K562 (cell line): ENCODE measurements around the gene COQ4. TPM values are rescaled to one million over a fixed set of nuclear protein-coding genes. Genes with fewer than 3 reads are reported as not detected.

ENCODE experiments used
- BMI1 ChIP-seq: fragments of 150-350 bp; IDR thresholded peaks from 2 replicates; pipeline ENCODE4 v1.6.1; 2014; ENCODE audit warnings: low read length
- CHD1 ChIP-seq: fragments of 200-600 bp; sonication (generic); IDR thresholded peaks from one replicate; pipeline ENCODE4 v1.6.1; 2012; ENCODE audit warnings: mild to moderate bottlenecking, moderate library complexity, low read length, inconsistent platforms
- CXXC5 ChIP-seq: fragments of 250-450 bp; sonication (Bioruptor Pico); IDR thresholded peaks from 2 replicates; pipeline ENCODE4 v1.8.0; 2022; ENCODE audit warnings: inconsistent platforms, mild to moderate bottlenecking, moderate library complexity
- HDAC6 ChIP-seq: IDR thresholded peaks from 2 replicates; pipeline ENCODE4 v1.6.1; 2012; ENCODE audit warnings: low read depth, mild to moderate bottlenecking, control low read depth, inconsistent platforms, low read length, moderate library complexity
- KDM5B ChIP-seq: fragments of 200-600 bp; sonication (generic); IDR thresholded peaks from 2 replicates; pipeline ENCODE4 v1.6.1; 2012; ENCODE audit warnings: low read depth, mild to moderate bottlenecking, moderate library complexity, low read length, control low read depth, inconsistent platforms; ENCODE audit not compliant: insufficient replicate concordance
- KLF13 ChIP-seq: fragments of 450-650 bp; IDR thresholded peaks from 2 replicates; pipeline ENCODE4 v1.6.1; 2016; ENCODE audit warnings: missing genetic modification characterization, low read depth, mild to moderate bottlenecking, missing compliant biosample characterization, moderate library complexity, borderline replicate concordance
- KLF6 ChIP-seq: fragments of 250-450 bp; sonication (Bioruptor Pico); IDR thresholded peaks from 2 replicates; pipeline ENCODE4 v1.4.0; 2020; ENCODE audit warnings: mild to moderate bottlenecking, moderate library complexity, borderline replicate concordance
- SMARCC2 ChIP-seq: fragments of 450-650 bp; IDR thresholded peaks from 2 replicates; pipeline ENCODE4 v1.6.1; 2017; ENCODE audit warnings: antibody characterized with exemption, moderate library complexity, mild to moderate bottlenecking, low read depth
- TCF7L2 ChIP-seq: fragments of 150-350 bp; IDR thresholded peaks from 2 replicates; pipeline ENCODE4 v1.6.1; 2016; ENCODE audit warnings: low read depth, mild to moderate bottlenecking, low read length, moderate library complexity
- TEAD2 ChIP-seq: fragments of 450-650 bp; IDR thresholded peaks from 2 replicates; pipeline ENCODE4 v1.6.1; 2016; ENCODE audit warnings: missing genetic modification characterization, control low read depth, missing compliant biosample characterization
- TSC22D4 ChIP-seq: fragments of 450-650 bp; IDR thresholded peaks from 2 replicates; pipeline ENCODE4 v1.6.1; 2016; ENCODE audit warnings: missing genetic modification characterization, missing biosample characterization, control low read depth
- ZNF445 ChIP-seq: fragments of 250-450 bp; sonication (Bioruptor Pico); IDR thresholded peaks from 2 replicates; pipeline ENCODE4 v1.4.0; 2020; ENCODE audit warnings: low read depth, mild to moderate bottlenecking, moderate library complexity
- polyA plus RNA-seq, 8 experiments: library from polyadenylated mRNA; depleted of rRNA in 4 of 8; stranded (reverse) in 5 of 8; unstranded in 3 of 8; fragments of >200 nt; fragmentation: Nextera tagmentation in 2 of 8; fragmentation: Illumina TruSeq in 1 of 8; extraction: Ambion mirVana in 2 of 8; extraction: Trizol in 1 of 8; gene quantifications; 2 replicates each; pipeline versions ENCODE4 v1.2.1 to v1.2.3, GENCODE V29; 2011 to 2014; ENCODE audit warnings: inconsistent platforms in 1 of 8, missing spikeins in 1 of 8
- total RNA-seq, 7 experiments: library from RNA; depleted of rRNA in 6 of 7; stranded (reverse); fragments of >200 nt in 6 of 7; fragmentation: Illumina TruSeq in 2 of 7; extraction: Trizol in 2 of 7; gene quantifications; 2 replicates each; pipeline versions ENCODE4 v1.2.1 to v1.2.3, GENCODE V29; 2011 to 2021; ENCODE audit warnings: low replicate concordance in 1 of 7
- TF ChIP-seq, protein P1 (sequence below): fragments of 450-650 bp; formaldehyde crosslinking; IDR thresholded peaks from 2 replicates; pipeline ENCODE4 v1.4.0; 2022; ENCODE audit warnings: missing genetic modification characterization
- TF ChIP-seq, protein P2 (sequence below): fragments of 250-450 bp; sonication (Bioruptor Pico); IDR thresholded peaks from 2 replicates; pipeline ENCODE4 v1.4.0; 2020; ENCODE audit warnings: mild to moderate bottlenecking, moderate library complexity
- TF ChIP-seq, protein P3 (sequence below): fragments of 450-650 bp; formaldehyde crosslinking; IDR thresholded peaks from 2 replicates; pipeline ENCODE4 v1.4.0; 2020; ENCODE audit warnings: mild to moderate bottlenecking, moderate library complexity
- TF ChIP-seq, protein P4 (sequence below), 2 experiments: fragments of 200-800 bp in 1 of 2; sonication (Bioruptor generic) in 1 of 2; sonication (generic) in 1 of 2; formaldehyde crosslinking in 1 of 2; IDR thresholded peaks in 1 of 2; conservative IDR thresholded peaks in 1 of 2; 2 replicates each; pipeline versions ENCODE4 v1.5.0 to v1.6.1; 2016 to 2020; ENCODE audit warnings: missing compliant biosample characterization in 1 of 2, missing genetic modification characterization in 1 of 2, missing genetic modification reagents in 1 of 2
- TF ChIP-seq, protein P5 (sequence below): fragments of 250-450 bp; sonication (Bioruptor Pico); IDR thresholded peaks from 2 replicates; pipeline ENCODE4 v1.4.0; 2020; ENCODE audit warnings: mild to moderate bottlenecking, moderate library complexity

The COQ4 gene
- total and polyA plus RNA-seq, 9 of the 15 experiments (the other 6 are each of a cell fraction or from before 2014, with no cell fraction given), result 9.1 to 135 (median 67.2) TPM

DNA sequence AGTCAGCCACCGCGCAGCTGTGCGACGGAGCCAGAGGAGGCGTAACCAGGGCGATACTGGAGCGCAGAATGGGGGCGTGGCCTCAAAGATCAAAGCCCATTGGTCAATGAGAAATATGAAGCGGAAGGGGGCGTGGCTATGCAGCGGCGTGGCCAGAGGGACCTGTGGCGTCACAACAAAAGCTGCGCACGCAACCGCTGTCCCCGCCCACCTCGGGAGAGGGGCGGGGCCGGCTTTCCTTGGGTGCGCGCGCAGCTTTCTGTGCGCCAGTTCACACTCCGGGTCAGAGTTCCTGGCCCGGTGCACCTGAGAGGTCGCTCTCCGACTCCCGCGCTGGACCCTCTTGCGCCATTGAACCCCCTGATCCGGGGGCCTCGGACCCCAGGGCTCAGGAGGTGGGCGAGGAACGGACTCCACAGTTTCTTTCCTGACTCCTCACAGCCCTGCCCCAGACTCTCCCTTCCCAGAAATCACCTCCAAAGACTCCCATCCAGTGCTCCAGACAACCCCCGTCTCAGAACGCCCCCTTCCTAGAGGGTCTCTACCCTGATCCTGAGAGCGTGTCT, 46.5 kb upstream of the COQ4 start, which contains the start of gene SWI5 (continued):
- TF ChIP-seq, protein P1, sequence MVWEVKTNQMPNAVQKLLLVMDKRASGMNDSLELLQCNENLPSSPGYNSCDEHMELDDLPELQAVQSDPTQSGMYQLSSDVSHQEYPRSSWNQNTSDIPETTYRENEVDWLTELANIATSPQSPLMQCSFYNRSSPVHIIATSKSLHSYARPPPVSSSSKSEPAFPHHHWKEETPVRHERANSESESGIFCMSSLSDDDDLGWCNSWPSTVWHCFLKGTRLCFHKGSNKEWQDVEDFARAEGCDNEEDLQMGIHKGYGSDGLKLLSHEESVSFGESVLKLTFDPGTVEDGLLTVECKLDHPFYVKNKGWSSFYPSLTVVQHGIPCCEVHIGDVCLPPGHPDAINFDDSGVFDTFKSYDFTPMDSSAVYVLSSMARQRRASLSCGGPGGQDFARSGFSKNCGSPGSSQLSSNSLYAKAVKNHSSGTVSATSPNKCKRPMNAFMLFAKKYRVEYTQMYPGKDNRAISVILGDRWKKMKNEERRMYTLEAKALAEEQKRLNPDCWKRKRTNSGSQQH, result peak; percentile 9; the same call in 1 of the 2 replicates
- TF ChIP-seq CXXC5 (peak; percentile 81), KLF13 (tag) (peak; percentile 97), KLF6 (CRISPR knock-in tag) (no peak), TCF7L2 (no peak; the same call in 1 of the 2 replicates), BMI1 (peak; percentile 86), ZNF445 (CRISPR knock-in tag) (peak; percentile 16; the same call in 1 of the 2 replicates), CHD1 (peak; percentile 50), TEAD2 (tag) (0 out of 2 replicates have a peak, but pooled peaks have one; percentile 6), SMARCC2 (no peak), TSC22D4 (tag) (no peak), HDAC6 (no peak), KDM5B (peak; percentile 98)
- TF ChIP-seq, protein P2, sequence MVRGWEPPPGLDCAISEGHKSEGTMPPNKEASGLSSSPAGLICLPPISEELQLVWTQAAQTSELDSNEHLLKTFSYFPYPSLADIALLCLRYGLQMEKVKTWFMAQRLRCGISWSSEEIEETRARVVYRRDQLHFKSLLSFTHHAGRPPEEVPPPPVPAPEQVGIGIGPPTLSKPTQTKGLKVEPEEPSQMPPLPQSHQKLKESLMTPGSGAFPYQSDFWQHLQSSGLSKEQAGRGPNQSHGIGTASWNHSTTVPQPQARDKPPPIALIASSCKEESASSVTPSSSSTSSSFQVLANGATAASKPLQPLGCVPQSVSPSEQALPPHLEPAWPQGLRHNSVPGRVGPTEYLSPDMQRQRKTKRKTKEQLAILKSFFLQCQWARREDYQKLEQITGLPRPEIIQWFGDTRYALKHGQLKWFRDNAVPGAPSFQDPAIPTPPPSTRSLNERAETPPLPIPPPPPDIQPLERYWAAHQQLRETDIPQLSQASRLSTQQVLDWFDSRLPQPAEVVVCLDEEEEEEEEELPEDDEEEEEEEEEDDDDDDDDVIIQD (CRISPR knock-in tag), result no peak
- TF ChIP-seq, protein P3, sequence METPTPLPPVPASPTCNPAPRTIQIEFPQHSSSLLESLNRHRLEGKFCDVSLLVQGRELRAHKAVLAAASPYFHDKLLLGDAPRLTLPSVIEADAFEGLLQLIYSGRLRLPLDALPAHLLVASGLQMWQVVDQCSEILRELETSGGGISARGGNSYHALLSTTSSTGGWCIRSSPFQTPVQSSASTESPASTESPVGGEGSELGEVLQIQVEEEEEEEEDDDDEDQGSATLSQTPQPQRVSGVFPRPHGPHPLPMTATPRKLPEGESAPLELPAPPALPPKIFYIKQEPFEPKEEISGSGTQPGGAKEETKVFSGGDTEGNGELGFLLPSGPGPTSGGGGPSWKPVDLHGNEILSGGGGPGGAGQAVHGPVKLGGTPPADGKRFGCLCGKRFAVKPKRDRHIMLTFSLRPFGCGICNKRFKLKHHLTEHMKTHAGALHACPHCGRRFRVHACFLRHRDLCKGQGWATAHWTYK (CRISPR knock-in tag), result peak; percentile 82
- TF ChIP-seq, protein P4, sequence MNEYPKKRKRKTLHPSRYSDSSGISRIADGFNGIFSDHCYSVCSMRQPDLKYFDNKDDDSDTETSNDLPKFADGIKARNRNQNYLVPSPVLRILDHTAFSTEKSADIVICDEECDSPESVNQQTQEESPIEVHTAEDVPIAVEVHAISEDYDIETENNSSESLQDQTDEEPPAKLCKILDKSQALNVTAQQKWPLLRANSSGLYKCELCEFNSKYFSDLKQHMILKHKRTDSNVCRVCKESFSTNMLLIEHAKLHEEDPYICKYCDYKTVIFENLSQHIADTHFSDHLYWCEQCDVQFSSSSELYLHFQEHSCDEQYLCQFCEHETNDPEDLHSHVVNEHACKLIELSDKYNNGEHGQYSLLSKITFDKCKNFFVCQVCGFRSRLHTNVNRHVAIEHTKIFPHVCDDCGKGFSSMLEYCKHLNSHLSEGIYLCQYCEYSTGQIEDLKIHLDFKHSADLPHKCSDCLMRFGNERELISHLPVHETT (CRISPR knock-in tag; conservative IDR thresholded peaks at IDR 0.05 in 1 of 2, IDR thresholded peaks at IDR 0.05 in 1 of 2), result no peak
- TF ChIP-seq, protein P5, sequence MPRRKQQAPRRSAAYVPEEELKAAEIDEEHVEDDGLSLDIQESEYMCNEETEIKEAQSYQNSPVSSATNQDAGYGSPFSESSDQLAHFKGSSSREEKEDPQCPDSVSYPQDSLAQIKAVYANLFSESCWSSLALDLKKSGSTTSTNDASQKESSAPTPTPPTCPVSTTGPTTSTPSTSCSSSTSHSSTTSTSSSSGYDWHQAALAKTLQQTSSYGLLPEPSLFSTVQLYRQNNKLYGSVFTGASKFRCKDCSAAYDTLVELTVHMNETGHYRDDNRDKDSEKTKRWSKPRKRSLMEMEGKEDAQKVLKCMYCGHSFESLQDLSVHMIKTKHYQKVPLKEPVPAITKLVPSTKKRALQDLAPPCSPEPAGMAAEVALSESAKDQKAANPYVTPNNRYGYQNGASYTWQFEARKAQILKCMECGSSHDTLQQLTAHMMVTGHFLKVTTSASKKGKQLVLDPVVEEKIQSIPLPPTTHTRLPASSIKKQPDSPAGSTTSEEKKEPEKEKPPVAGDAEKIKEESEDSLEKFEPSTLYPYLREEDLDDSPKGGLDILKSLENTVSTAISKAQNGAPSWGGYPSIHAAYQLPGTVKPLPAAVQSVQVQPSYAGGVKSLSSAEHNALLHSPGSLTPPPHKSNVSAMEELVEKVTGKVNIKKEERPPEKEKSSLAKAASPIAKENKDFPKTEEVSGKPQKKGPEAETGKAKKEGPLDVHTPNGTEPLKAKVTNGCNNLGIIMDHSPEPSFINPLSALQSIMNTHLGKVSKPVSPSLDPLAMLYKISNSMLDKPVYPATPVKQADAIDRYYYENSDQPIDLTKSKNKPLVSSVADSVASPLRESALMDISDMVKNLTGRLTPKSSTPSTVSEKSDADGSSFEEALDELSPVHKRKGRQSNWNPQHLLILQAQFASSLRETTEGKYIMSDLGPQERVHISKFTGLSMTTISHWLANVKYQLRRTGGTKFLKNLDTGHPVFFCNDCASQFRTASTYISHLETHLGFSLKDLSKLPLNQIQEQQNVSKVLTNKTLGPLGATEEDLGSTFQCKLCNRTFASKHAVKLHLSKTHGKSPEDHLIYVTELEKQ (CRISPR knock-in tag), result no peak; the same call in 1 of the 2 replicates
